Esophagus squamous epithelium (tissue), 5 donors: Measurements from ENCODE around the gene ZNF138. TPM values are rescaled to one million over a fixed set of nuclear protein-coding genes. Genes with fewer than 3 reads are reported as not detected.

Source experiments
- DNase-seq: peaks from one replicate; lab custom pipeline; 2025; lab: John Stamatoyannopoulos, UW
- H3K27ac ChIP-seq, 4 donors: fragments of 200-600 bp; sonication (generic); one replicate each; pipeline ENCODE4 v1.5.1; 2016 to 2019; ENCODE audit warnings: mild to moderate bottlenecking in 1 of 4
- H3K27me3 ChIP-seq, 4 donors: fragments of 200-600 bp; sonication (generic); 1 replicate in 3 of 4; 2 replicates in 1 of 4; pipeline versions ENCODE4 v1.5.1 to v1.6.0; 2017 to 2021; ENCODE audit warnings: antibody characterized with exemption in 1 of 4
- H3K36me3 ChIP-seq, 3 donors: fragments of 200-600 bp; sonication (generic); one replicate each; pipeline ENCODE4 v1.5.1; 2016 to 2019
- H3K4me1 ChIP-seq, 3 donors: fragments of 200-600 bp; sonication (generic); one replicate each; pipeline ENCODE4 v1.5.1; 2017 to 2019
- H3K4me3 ChIP-seq, 4 donors: fragments of 200-600 bp; sonication (generic); 1 replicate in 3 of 4; 2 replicates in 1 of 4; pipeline ENCODE4 v1.5.1; 2016 to 2019; ENCODE audit warnings: mild to moderate bottlenecking in 2 of 4, moderate library complexity in 1 of 4
- H3K9me3 ChIP-seq, 3 donors: fragments of 200-600 bp; sonication (generic); one replicate each; pipeline ENCODE4 v1.5.1; 2016 to 2019
- CTCF ChIP-seq, 6 experiments: fragments of 450-650 bp in 4 of 6; fragments of 200-600 bp in 2 of 6; sonication (generic) in 2 of 6; IDR thresholded peaks; one replicate each; pipeline ENCODE4 v1.5.1; 2016 to 2019; ENCODE audit warnings: antibody characterized with exemption in 6 of 6, mild to moderate bottlenecking in 4 of 6, moderate library complexity in 4 of 6
- POLR2A ChIP-seq, 4 donors: fragments of 450-650 bp; IDR thresholded peaks; one replicate each; pipeline ENCODE4 v1.6.1; 2017; ENCODE audit warnings: antibody characterized with exemption in 4 of 4, mild to moderate bottlenecking in 4 of 4, moderate library complexity in 3 of 4
- WGBS, 2 donors: methylation state at CpG; one replicate each; pipeline ENCODE4 v1.1.5; 2018; 5-methylcytosine and 5-hydroxymethylcytosine counted together
- intact Hi-C: fragments of 100-400 bp; cut with DNase I; formaldehyde crosslinking; loops from one replicate; pipeline ENCODE4 v1.15.0; 2022
- total RNA-seq, 4 donors: library from RNA; depleted of rRNA; stranded (reverse); fragments of >200 nt; gene quantifications; one replicate each; pipeline ENCODE4 v1.1.0, GENCODE V29; 2016
- donor health status: DM: yes; HTN: yes; CAD: no.

ZNF138 gene
- 10 to 100 TPM in 3 of 4 donors, 1 to 10 TPM in 1; 7.2 to 14.0 (median 12.1) TPM for total RNA-seq

DNA sequence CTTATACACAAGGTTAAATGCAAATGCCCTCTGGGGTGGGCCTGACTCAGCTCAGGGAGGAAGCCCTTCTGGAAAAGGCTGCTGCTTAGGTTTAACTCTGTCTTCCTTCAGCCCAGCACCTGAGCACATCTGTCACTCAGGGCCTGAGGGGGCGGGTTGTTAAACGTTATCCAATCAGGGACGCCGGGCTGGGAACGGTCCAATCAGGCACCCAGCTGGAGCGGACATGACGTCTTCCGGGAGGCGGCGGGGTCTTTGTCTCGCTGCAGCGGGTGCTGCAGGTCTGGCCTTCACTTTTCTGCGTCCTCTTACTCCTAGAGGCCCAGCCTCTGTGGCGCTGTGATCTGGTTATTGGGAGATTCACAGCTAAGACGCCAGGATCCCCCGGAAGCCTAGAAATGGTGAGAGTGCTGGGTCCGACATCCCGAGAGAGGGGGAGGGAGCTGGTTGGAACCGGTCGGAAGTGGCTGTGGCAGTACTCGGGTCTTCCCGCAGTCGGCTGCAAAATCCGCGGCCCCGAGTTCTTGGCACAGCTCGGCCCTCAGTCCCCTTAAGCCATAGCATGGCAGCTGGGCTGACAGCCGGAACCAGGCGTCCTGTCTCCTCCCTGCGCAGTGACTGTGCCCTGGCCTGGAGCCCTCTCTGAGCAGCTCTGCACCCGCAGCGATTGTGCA lies at the start of gene ZNF138:
Gene ZNF138, plus strand, starts transcription at position 258 of the 674 bp plus-strand sequence. Its CDS starts 141 bp downstream, at position 399.
- H3K36me3 ChIP-seq: peaks cover 0 to 5% (median 0%) of the 10 kb centered on the region in 3 donors
- intact Hi-C loops: no loop called here
- H3K4me3 ChIP-seq: peak within 1 kb of the TSS; percentile 52 to 94 (median 87)
- H3K27me3 ChIP-seq: no peaks in the 10 kb centered on the region
- peak; percentile 75 for DNase-seq
- peak in 1 of 4 donors; percentile 75 for TF ChIP-seq POLR2A (IDR thresholded peaks at IDR 0.05)
- TF ChIP-seq CTCF (IDR thresholded peaks at IDR 0.05): peak in 3 of 6 experiments; percentile 16 to 22 (median 21)
- H3K4me1 ChIP-seq: peaks cover 12 to 40% (median 16%) of the 10 kb centered on the region in 3 donors
- peak within 1 kb of the TSS; percentile 79 to 91 (median 90) for H3K27ac ChIP-seq
- 0% methylated on average over 12 to 19 of the region's 32 CpGs for WGBS, 2 donors
- no peaks in the 10 kb centered on the region for H3K9me3 ChIP-seq

- WGBS, 2 donors: 72 to 84% methylated on average over 4 of the region's 4 CpGs
- no peak for DNase-seq
- no peaks in the 10 kb centered on the region for H3K27me3 ChIP-seq
- no peaks in the 10 kb centered on the region for H3K4me1 ChIP-seq
- intact Hi-C loops: no loop called here
- no peaks in the 10 kb centered on the region for H3K9me3 ChIP-seq
- no peak for TF ChIP-seq POLR2A (IDR thresholded peaks at IDR 0.05)
- TF ChIP-seq CTCF (IDR thresholded peaks at IDR 0.05): no peak
- no peak overlapping the region for H3K27ac ChIP-seq
- no peaks in the 10 kb centered on the region for H3K36me3 ChIP-seq
- no peak overlapping the region for H3K4me3 ChIP-seq
Observed at GRCh38 chr7:64744680-64745079, 49.5 kb upstream of the ZNF138 start.

DNA sequence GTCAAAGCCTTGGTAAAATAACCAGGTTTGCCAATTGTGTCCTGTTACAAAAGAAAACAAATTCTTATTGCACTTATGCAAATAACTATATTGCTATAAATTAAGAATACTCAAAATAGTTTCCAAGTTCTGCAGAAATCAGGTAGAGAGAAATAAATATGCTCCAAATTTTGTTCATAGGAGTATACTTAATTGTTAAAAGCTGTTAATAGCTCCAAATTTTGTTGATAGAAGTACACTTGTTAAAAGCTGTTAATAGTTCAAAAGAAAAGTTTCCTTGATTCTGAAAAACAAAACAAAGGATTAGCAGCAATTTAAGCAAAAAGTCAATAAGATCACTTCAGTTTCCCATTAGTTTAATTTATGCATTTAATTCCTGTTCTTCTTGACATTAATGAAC lies 46.4 kb upstream of the ZNF138 start:
- H3K4me1 ChIP-seq: peaks cover 0 to 6% (median 5%) of the 10 kb centered on the region in 3 donors
- H3K27ac ChIP-seq: no peak overlapping the region
- no peaks in the 10 kb centered on the region for H3K36me3 ChIP-seq
- no peaks in the 10 kb centered on the region for H3K9me3 ChIP-seq
- no peak for DNase-seq
- TF ChIP-seq POLR2A (IDR thresholded peaks at IDR 0.05) (no peak), CTCF (IDR thresholded peaks at IDR 0.05) (no peak)
- H3K27me3 ChIP-seq: no peaks in the 10 kb centered on the region
- intact Hi-C loops: no loop called here
- H3K4me3 ChIP-seq: no peak overlapping the region

DNA sequence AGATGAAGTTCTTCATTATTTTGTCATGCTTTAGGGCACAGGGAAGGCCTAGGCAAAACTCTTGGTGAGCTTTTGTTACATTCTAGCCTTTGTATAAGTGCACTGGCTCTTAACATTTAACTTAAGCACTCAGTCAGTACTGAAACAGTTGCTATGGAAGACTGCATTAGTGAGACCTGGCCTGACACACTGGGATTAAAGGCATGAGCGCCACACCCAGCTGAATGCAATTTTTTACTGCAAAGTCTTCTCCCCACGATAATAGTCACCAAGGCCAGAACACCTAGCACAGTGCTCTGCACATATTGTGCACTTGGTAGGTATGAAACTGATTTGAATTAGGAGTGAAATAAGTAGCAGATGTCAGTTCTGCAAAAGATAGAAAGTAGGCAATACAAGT lies 41.2 kb upstream of the ZNF138 start:
- Histone ChIP-seq H3K4me1 (peaks cover 1 to 14% (median 7%) of the 10 kb centered on the region in 3 donors), H3K27ac (no peak overlapping the region), H3K36me3 (no peaks in the 10 kb centered on the region), H3K4me3 (no peak overlapping the region), H3K27me3 (no peaks in the 10 kb centered on the region), H3K9me3 (no peaks in the 10 kb centered on the region)
- no peak for DNase-seq
- 17 to 50% methylated on average over 1 to 2 of the region's 2 CpGs for WGBS, 2 donors
- TF ChIP-seq POLR2A (IDR thresholded peaks at IDR 0.05) (no peak), CTCF (IDR thresholded peaks at IDR 0.05) (no peak)
- intact Hi-C loops: no loop called here

GRCh38 chr7:64755865-64756264 lies 38.4 kb upstream of the ZNF138 start:
- Histone ChIP-seq H3K4me1 (peaks cover 2 to 20% (median 7%) of the 10 kb centered on the region in 3 donors), H3K27me3 (no peaks in the 10 kb centered on the region), H3K27ac (no peak overlapping the region), H3K4me3 (no peak overlapping the region), H3K9me3 (no peaks in the 10 kb centered on the region), H3K36me3 (no peaks in the 10 kb centered on the region)
- TF ChIP-seq POLR2A (IDR thresholded peaks at IDR 0.05): no peak
- TF ChIP-seq CTCF (IDR thresholded peaks at IDR 0.05): no peak
- no peak for DNase-seq
- intact Hi-C loops: no loop called here
- WGBS, 2 donors: 66 to 97% methylated on average over 3 of the region's 3 CpGs
